IMR-90 (cell line): ENCODE data around the gene EXOC6B. TPM values are rescaled to one million over a fixed set of nuclear protein-coding genes. Genes with fewer than 3 reads are reported as not detected.
"Not testable (repeated sequence)": the region's sequence is repeated elsewhere in the genome, so short reads cannot be mapped to it uniquely, and the experiment has no call there.

Experiments used
- ATAC-seq: fragments of 200-7000 bp; cut with Tn5 transposase; 2 replicates; pipeline ENCODE4 v1.9.1; 2020; ENCODE audit warnings: low read depth, mild to moderate bottlenecking, moderate library complexity
- BruUV-seq: library from RNA; stranded (reverse); fragments of 400-500 nt; replicated peaks from 2 replicates; lab custom pipeline; 2021; lab: Mats Ljungman, UMichigan
- CTCF ChIA-PET: fragments of 300-600 bp; formaldehyde crosslinking; extraction: SDS; loops from one replicate; lab custom pipeline; 2021; ENCODE audit warnings: antibody characterized with exemption; lab: Yijun Ruan, JAX
- POLR2A ChIA-PET: fragments of 300-600 bp; sonication (Branson Sonifier 250); formaldehyde crosslinking; loops from one replicate; lab custom pipeline; 2022; ENCODE audit warnings: antibody characterized with exemption; ENCODE audit not compliant: unreplicated experiment; lab: Charles Lee
- DNase-seq: peaks from one replicate; pipeline ENCODE4 v3.0.0; 2013
- H2AFZ ChIP-seq: replicated peaks from 2 replicates; pipeline ENCODE3; 2013; ENCODE audit warnings: low read length, mild to moderate bottlenecking; ENCODE audit not compliant: poor library complexity
- H2AK5ac ChIP-seq: 2 replicates; pipeline ENCODE4 v1.6.1; 2013; ENCODE audit warnings: low read depth, low read length, inconsistent platforms
- H2AK9ac ChIP-seq: replicated peaks from 2 replicates; pipeline ENCODE3; 2013; ENCODE audit warnings: mild to moderate bottlenecking, low read depth, low read length, moderate library complexity; ENCODE audit not compliant: poor library complexity
- H2BK120ac ChIP-seq: 2 replicates; pipeline ENCODE4 v1.6.1; 2013; ENCODE audit warnings: low read depth, low read length, inconsistent platforms
- H2BK15ac ChIP-seq: 3 replicates; pipeline ENCODE4 v1.6.1; 2013; ENCODE audit warnings: low read depth, low read length, inconsistent platforms
- H2BK20ac ChIP-seq: 2 replicates; pipeline ENCODE4 v1.6.1; 2013; ENCODE audit warnings: low read depth, mild to moderate bottlenecking, inconsistent platforms, low read length, moderate library complexity
- H2BK5ac ChIP-seq: 2 replicates; pipeline ENCODE4 v1.6.1; 2013; ENCODE audit warnings: mild to moderate bottlenecking, low read depth, low read length, inconsistent platforms; ENCODE audit not compliant: poor library complexity, severe bottlenecking
- H3K14ac ChIP-seq: replicated peaks from 2 replicates; pipeline ENCODE4 v1.6.1; 2013; ENCODE audit warnings: low read depth, low read length, inconsistent platforms
- H3K18ac ChIP-seq: 2 replicates; pipeline ENCODE4 v1.6.1; 2013; ENCODE audit warnings: low read depth, low read length, control low read depth
- H3K23ac ChIP-seq: 2 replicates; pipeline ENCODE4 v1.6.1; 2013; ENCODE audit warnings: low read depth, low read length, inconsistent platforms
- H3K27ac ChIP-seq: 2 replicates; pipeline ENCODE4 v1.5.1; 2013; ENCODE audit warnings: mild to moderate bottlenecking, control low read depth, low read length; ENCODE audit not compliant: insufficient read depth
- H3K27me3 ChIP-seq: 2 replicates; pipeline ENCODE4 v1.6.1; 2013; ENCODE audit warnings: low read length; ENCODE audit not compliant: control insufficient read depth, insufficient read depth
- H3K36me3 ChIP-seq: 2 replicates; pipeline ENCODE4 v1.6.1; 2013; ENCODE audit warnings: low read length, mixed read lengths; ENCODE audit not compliant: control insufficient read depth, insufficient read depth
- H3K4ac ChIP-seq: 2 replicates; pipeline ENCODE4 v1.6.1; 2013; ENCODE audit warnings: low read depth, low read length, inconsistent platforms
- H3K4me1 ChIP-seq: 2 replicates; pipeline ENCODE4 v1.6.1; 2013; ENCODE audit warnings: low read length, mixed read lengths; ENCODE audit not compliant: control insufficient read depth, insufficient read depth
- H3K4me2 ChIP-seq: 2 replicates; pipeline ENCODE4 v1.6.1; 2013; ENCODE audit warnings: low read depth, mild to moderate bottlenecking, control low read depth, low read length, moderate library complexity
- H3K4me3 ChIP-seq: 2 replicates; pipeline ENCODE4 v1.5.1; 2013; ENCODE audit warnings: low read depth, mild to moderate bottlenecking, control low read depth, low read length, moderate library complexity; ENCODE audit not compliant: insufficient read depth
- H3K56ac ChIP-seq: 2 replicates; pipeline ENCODE4 v1.6.1; 2013; ENCODE audit warnings: low read length, inconsistent platforms; ENCODE audit not compliant: insufficient read depth; ENCODE audit errors: extremely low read depth
- H3K79me1 ChIP-seq, 2 experiments: 2 replicates each; pipeline ENCODE4 v1.6.1; 2013; ENCODE audit warnings: low read length in 2 of 2, inconsistent platforms in 1 of 2, low read depth in 1 of 2
- H3K9ac ChIP-seq: 2 replicates; pipeline ENCODE4 v1.6.1; 2013; ENCODE audit warnings: low read depth, low read length, control low read depth
- H3K9me1 ChIP-seq: 2 replicates; pipeline ENCODE4 v1.6.1; 2013; ENCODE audit warnings: low read length, inconsistent platforms; ENCODE audit not compliant: insufficient read depth
- H3K9me3 ChIP-seq: 2 replicates; pipeline ENCODE4 v1.6.1; 2013; ENCODE audit warnings: low read length; ENCODE audit not compliant: control insufficient read depth, insufficient read depth
- H4K20me1 ChIP-seq: 2 replicates; pipeline ENCODE4 v1.6.1; 2013; ENCODE audit warnings: low read length, inconsistent platforms; ENCODE audit not compliant: insufficient read depth
- H4K5ac ChIP-seq: 2 replicates; pipeline ENCODE4 v1.6.1; 2013; ENCODE audit warnings: mild to moderate bottlenecking, low read depth, low read length, control low read depth
- H4K8ac ChIP-seq, 2 experiments: 2 replicates each; pipeline ENCODE4 v1.6.1; 2013; ENCODE audit warnings: low read depth in 2 of 2, low read length in 2 of 2, control low read depth in 1 of 2, inconsistent platforms in 1 of 2
- H4K91ac ChIP-seq: 2 replicates; pipeline ENCODE4 v1.6.1; 2013; ENCODE audit warnings: low read depth, low read length, inconsistent platforms; ENCODE audit not compliant: insufficient read depth
- BHLHE40 ChIP-seq: fragments of 150-350 bp; IDR thresholded peaks from 2 replicates; pipeline ENCODE4 v1.6.1; 2016; ENCODE audit warnings: mild to moderate bottlenecking, low read depth, low read length
- CHD1 ChIP-seq: IDR thresholded peaks from 2 replicates; pipeline ENCODE4 v1.6.1; 2012; ENCODE audit warnings: low read depth, low read length, improper control_type of control experiment
- FOS ChIP-seq: fragments of 150-350 bp; IDR thresholded peaks from 2 replicates; pipeline ENCODE4 v1.6.1; 2016; ENCODE audit warnings: low read depth, low read length
- MAZ ChIP-seq: IDR thresholded peaks from 2 replicates; pipeline ENCODE4 v1.6.1; 2012; ENCODE audit warnings: low read depth, mild to moderate bottlenecking, low read length, improper control_type of control experiment, moderate library complexity, borderline replicate concordance
- MXI1 ChIP-seq: IDR thresholded peaks from 2 replicates; pipeline ENCODE4 v1.6.1; 2012; ENCODE audit warnings: low read depth, mild to moderate bottlenecking, low read length, moderate library complexity, borderline replicate concordance
- POLR2A ChIP-seq: IDR thresholded peaks from 2 replicates; pipeline ENCODE4 v1.6.1; 2012; ENCODE audit warnings: mild to moderate bottlenecking, low read depth, low read length
- SMC3 ChIP-seq: fragments of 150-350 bp; IDR thresholded peaks from 2 replicates; pipeline ENCODE4 v1.6.1; 2016; ENCODE audit warnings: low read depth, mild to moderate bottlenecking, antibody characterized with exemption, low read length, moderate library complexity
- WGBS, 2 experiments: methylation state at CpG; one replicate each; pipeline versions ENCODE4 v1.1.5 to v1.1.7; 2013; ENCODE audit warnings: missing lambda C conversion rate in 2 of 2; ENCODE audit not compliant: insufficient read length in 1 of 2; ENCODE audit errors: extremely low coverage in 2 of 2; 5-methylcytosine and 5-hydroxymethylcytosine counted together
- dilution Hi-C: fragments of 300-500 bp; cut with HindIII; formaldehyde crosslinking; loops from one replicate; pipeline ENCODE4 v1.14.3; 2018; ENCODE audit warnings: low sequenced_read_pairs; ENCODE audit not compliant: unreplicated experiment
- in situ Hi-C: fragments of 300-500 bp; cut with MboI; formaldehyde crosslinking; loops from 3 replicates; pipeline ENCODE4 v1.14.3; 2019; ENCODE audit warnings: low sequenced_read_pairs, inconsistent platforms, mixed read lengths
- intact Hi-C: fragments of 100-400 bp; cut with micrococcal nuclease; formaldehyde crosslinking; loops from 2 replicates; pipeline ENCODE4 v1.10.0; 2022
- polyA plus RNA-seq, 3 experiments: library from polyadenylated mRNA; depleted of rRNA; stranded (reverse); fragments of >200 nt; gene quantifications; 2 replicates each; pipeline ENCODE4 v1.2.3, GENCODE V29; 2012; ENCODE audit warnings: low replicate concordance in 1 of 3
- total RNA-seq: library from RNA; depleted of rRNA; stranded (reverse); fragments of >200 nt; gene quantifications from 2 replicates; pipeline ENCODE4 v1.2.3, GENCODE V29; 2012
- TF ChIP-seq, protein P1 (sequence below): fragments of 150-350 bp; IDR thresholded peaks from 2 replicates; pipeline ENCODE4 v1.6.1; 2016; ENCODE audit warnings: low read depth, mild to moderate bottlenecking, low read length, moderate library complexity, borderline replicate concordance

Gene EXOC6B
- total and polyA plus RNA-seq, 2 of the 4 experiments (the other 2 are of a cell fraction) = 10.2 to 29.4 TPM

DNA sequence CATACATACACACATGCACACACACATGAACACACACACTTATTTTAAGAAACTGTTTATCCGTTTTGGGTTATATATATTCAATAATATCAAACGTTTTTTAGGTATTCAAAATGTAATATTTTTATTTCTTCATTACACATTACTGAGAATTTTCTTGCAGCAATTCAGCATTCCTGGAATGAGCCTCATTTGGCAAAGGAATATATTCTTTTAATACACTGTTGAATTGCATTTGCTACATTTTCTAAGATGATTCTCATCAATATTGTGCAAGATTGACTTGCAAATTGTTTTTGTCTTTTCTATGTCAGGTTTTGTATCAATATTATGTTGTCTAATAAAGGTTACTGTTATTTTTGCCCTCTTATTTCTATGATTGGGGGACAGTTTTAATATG lies 402.1 kb downstream of the EXOC6B start:
- CTCF ChIA-PET = interaction anchor here (0.6 kb wide), 2 partner anchors 56 to 153 kb away, joined by 3 read pairs; no protein-coding TSS in a partner anchor
- in situ Hi-C loops = no loop called here
- Histone ChIP-seq H3K4me3 (no peak overlapping the region), H3K9ac (no peak overlapping the region), H4K5ac (no peak overlapping the region), H2BK20ac (no peak overlapping the region), H2BK5ac (no peak overlapping the region), H3K9me1 (no peaks in the 10 kb centered on the region), H4K20me1 (no peaks in the 10 kb centered on the region), H3K14ac (no peak overlapping the region), H3K27me3 (no peaks in the 10 kb centered on the region), H3K56ac (no peak overlapping the region), H3K4ac (no peak overlapping the region), H3K36me3 (no peaks in the 10 kb centered on the region), H4K8ac (no peak overlapping the region), H2AFZ (no peak overlapping the region), H3K18ac (no peak overlapping the region), H3K23ac (no peak overlapping the region), H3K9me3 (no peaks in the 10 kb centered on the region; the same call in 1 of the 2 replicates), H3K27ac (no peak overlapping the region), H3K4me2 (no peak overlapping the region), H3K79me1 (no peaks in the 10 kb centered on the region), H3K4me1 (no peaks in the 10 kb centered on the region), H2AK5ac (no peak overlapping the region), H4K91ac (no peak overlapping the region), H2BK15ac (no peak overlapping the region), H2AK9ac (no peak overlapping the region), H2BK120ac (no peak overlapping the region)
- intact Hi-C loops = no loop called here
- ATAC-seq (no peak), DNase-seq (no peak)
- no CpG with 5 or more reads among the region's 2 CpGs for WGBS, 2 experiments
- POLR2A ChIA-PET = no interaction called here
- TF ChIP-seq POLR2A (no peak), MXI1 (no peak), FOS (no peak), BHLHE40 (no peak), CHD1 (no peak), SMC3 (no peak), MAZ (no peak)
- TF ChIP-seq, protein P1, sequence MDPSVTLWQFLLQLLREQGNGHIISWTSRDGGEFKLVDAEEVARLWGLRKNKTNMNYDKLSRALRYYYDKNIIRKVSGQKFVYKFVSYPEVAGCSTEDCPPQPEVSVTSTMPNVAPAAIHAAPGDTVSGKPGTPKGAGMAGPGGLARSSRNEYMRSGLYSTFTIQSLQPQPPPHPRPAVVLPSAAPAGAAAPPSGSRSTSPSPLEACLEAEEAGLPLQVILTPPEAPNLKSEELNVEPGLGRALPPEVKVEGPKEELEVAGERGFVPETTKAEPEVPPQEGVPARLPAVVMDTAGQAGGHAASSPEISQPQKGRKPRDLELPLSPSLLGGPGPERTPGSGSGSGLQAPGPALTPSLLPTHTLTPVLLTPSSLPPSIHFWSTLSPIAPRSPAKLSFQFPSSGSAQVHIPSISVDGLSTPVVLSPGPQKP = no peak
- no TSS peak for BruUV-seq
- dilution Hi-C loops = no loop called here

DNA sequence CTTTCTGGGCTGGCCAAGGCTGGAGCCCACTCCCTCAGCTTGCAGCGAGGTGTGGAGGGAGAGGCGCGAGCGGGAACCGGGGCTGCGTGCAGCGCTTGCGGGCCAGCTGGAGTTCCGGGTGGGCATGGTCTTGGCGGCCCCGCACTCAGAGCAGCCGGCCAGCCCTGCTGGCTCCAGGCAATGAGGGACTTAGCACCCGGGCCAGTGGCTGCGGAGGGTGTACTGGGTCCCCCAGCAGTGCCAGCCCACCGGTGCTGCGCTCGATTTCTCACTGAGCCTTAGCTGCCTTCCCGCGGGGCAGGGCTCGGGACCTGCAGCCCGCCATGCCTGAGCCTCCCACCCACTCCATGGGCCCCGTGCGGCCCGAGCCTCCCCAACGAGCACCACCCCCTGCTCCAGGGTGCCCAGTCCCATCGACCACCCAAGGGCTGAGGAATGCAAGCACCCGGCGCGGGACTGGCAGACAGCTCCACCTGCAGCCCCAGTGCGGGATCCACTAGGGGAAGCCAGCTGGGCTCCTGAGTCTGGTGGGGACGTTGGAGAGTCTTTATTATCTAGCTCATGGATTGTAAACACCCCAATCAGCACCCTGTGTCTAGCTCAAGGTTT lies 404.0 kb downstream of the EXOC6B start:
- H3K4me2 ChIP-seq, H2BK20ac ChIP-seq, H2AFZ ChIP-seq, H3K4me1 ChIP-seq, H2BK120ac ChIP-seq, H4K8ac ChIP-seq, H3K23ac ChIP-seq, DNase-seq, H2AK9ac ChIP-seq, H3K9me3 ChIP-seq, H3K9ac ChIP-seq, H4K91ac ChIP-seq, H3K79me1 ChIP-seq, CTCF ChIA-PET, H3K4ac ChIP-seq, ATAC-seq, H3K27me3 ChIP-seq, POLR2A ChIA-PET, H3K4me3 ChIP-seq, H2AK5ac ChIP-seq, H2BK15ac ChIP-seq, H3K36me3 ChIP-seq, H3K27ac ChIP-seq, in situ Hi-C loops, H2BK5ac ChIP-seq, intact Hi-C loops, H3K56ac ChIP-seq, H3K18ac ChIP-seq, BruUV-seq, dilution Hi-C loops, H3K9me1 ChIP-seq, H3K14ac ChIP-seq, H4K5ac ChIP-seq, H4K20me1 ChIP-seq: not testable (repeated sequence)
- 100% methylated on average over 2 of the region's 31 CpGs; no CpG with 5 or more reads in 1 of the 2 experiments for WGBS, 2 experiments
